Astrocyte of the spinal cord (primary cell): ENCODE results near the gene SLTM.
"Not testable (repeated sequence)": the region's sequence is repeated elsewhere in the genome, so short reads cannot be mapped to it uniquely, and the experiment has no call there.

Experiments used
- DNase-seq: peaks from one replicate; pipeline ENCODE4 v3.0.0; 2011; ENCODE audit warnings: low read depth, low spot score
- H3K4me3 ChIP-seq: 2 replicates; pipeline ENCODE4 v1.5.1; 2011; ENCODE audit warnings: low read depth, mild to moderate bottlenecking, low read length, moderate library complexity
- CTCF ChIP-seq: IDR thresholded peaks from 2 replicates; pipeline ENCODE4 v1.5.1; 2012; ENCODE audit warnings: low read depth, mild to moderate bottlenecking, low read length, inconsistent platforms
- in situ Hi-C: cut with HindIII; loops from 2 replicates; pipeline ENCODE4 v1.10.0; 2017; ENCODE audit warnings: low sequenced_read_pairs

SLTM gene

DNA sequence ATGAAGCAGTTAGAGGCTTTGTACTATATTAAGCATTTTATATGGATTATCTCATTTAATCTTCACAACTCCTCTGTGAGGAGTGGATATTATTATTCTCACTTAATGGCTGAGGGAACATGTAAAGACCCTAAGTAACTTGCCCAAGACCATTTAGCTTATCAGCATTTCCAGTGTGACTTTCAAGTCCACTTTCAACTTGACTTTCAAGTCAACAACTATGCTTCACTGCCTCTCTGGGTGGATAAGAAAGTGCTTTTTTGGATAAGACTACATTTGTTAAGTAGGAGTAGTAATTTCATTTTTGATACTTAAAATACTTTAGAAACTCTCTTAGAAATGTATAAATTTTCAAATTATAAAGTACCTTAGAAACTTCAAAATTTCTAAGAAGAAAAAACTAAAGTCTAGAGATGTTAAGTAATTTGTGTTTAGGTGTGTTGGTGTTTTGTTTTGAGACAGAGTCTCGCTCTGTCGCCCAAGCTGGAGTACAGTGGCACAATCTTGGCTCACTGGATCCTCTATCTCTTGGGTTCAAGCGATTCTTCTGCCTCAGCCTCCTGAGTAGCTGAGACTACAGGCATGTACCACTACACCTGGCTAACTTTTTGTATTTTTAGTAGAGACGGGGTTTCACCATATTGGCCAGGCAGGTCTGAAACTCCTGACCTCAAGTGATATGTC, 90.6 kb downstream of the SLTM start:
- in situ Hi-C loops = no loop called here
- H3K4me3 ChIP-seq = no peak overlapping the region
- no peak for TF ChIP-seq CTCF
- no peak for DNase-seq

DNA sequence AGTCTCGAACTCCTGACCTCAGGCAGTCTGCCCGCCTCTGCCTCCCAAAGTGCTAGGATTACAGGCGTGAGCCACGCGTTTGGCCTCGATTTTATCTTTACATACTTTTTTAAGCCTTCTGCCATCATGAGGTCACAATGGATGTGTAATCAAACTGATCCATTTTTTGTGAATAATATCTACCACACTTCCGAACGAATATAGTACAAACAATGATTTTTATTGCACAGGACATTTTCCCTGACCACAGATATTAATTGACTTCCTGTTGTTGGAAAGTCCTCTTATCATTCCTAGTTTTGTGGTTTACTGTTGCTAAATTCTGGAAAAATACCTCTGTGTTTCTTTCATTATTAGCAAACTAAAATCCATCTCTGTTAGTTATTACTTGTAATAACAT, 93.4 kb downstream of the SLTM start:
- no peak for DNase-seq
- no peak overlapping the region for H3K4me3 ChIP-seq
- no peak for TF ChIP-seq CTCF
- in situ Hi-C loops = no loop called here

- DNase-seq = no peak
- in situ Hi-C loops = no loop called here
- H3K4me3 ChIP-seq = no peak overlapping the region
- no peak for TF ChIP-seq CTCF
These were observed 94.0 kb downstream of the SLTM start for GRCh38 chr15:58839485-58839884.

DNA sequence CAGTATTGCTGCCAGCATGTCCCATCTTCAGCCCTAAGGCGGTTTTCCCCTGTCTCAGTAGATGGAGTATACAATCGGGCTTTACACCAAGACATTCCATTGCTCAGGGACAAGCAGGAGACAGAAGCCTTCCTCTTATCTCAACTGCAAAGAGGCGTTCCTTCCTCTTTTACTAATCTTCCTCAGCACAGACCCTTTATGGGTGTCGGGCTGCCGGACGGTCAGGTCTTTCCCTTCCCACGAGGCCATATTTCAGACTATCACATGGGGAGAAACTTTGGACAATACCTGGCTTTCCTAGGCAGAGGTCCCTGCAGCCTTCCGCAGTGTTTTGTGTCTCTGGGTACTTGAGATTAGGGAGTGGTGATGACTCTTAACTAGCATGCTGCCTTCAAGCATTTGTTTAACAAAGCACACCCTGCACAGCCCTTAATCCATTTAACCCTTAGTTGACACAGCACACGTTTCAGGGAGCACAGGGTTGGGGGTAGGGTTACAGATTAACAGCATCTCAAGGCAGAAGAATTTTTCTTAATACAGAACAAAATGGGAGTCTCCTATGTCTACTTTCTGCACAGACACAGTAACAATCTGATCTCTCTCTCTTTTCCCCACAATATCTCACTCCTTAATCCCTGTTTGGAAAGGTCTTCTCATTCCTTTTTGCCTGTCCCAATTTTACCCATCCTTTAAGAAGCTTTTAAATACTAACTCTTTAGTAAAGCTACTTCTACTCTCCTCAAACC, 99.6 kb downstream of the SLTM start:
- H3K4me3 ChIP-seq, in situ Hi-C loops, DNase-seq: not testable (repeated sequence)

GRCh38 chr15:58830556-58830955, 102.9 kb downstream of the SLTM start:
- TF ChIP-seq CTCF = no peak
- DNase-seq = no peak
- in situ Hi-C loops = no loop called here
- no peak overlapping the region for H3K4me3 ChIP-seq
